DMS153 treated with DMSO at 0.1 percent for 48 hours (cell line): Measurements from ENCODE around the gene GRIN2B.

Experiments used
- DNase-seq: peaks from one replicate; lab custom pipeline; 2025; ENCODE audit not compliant: unreplicated experiment; lab: John Stamatoyannopoulos, UW

Gene GRIN2B

GRCh38 chr12:13981296-13981962, at the start of gene GRIN2B:
Gene GRIN2B (minus strand): TSS chr12:13981602. CDS start chr12:13866208, 115,394 bp downstream.
- DNase-seq: no peak

- DNase-seq: no peak
Measured at GRCh38 chr12:14026537-14026936, 45.1 kb upstream of the GRIN2B start.

- DNase-seq: no peak
Measured at GRCh38 chr12:14024591-14024990, 43.2 kb upstream of the GRIN2B start.

- no peak for DNase-seq
Measured at GRCh38 chr12:14018080-14018479, 36.7 kb upstream of the GRIN2B start.

- DNase-seq: no peak
Measured at GRCh38 chr12:14010989-14011388, 29.6 kb upstream of the GRIN2B start.

GRCh38 chr12:14007639-14008038, 26.2 kb upstream of the GRIN2B start:
- DNase-seq: no peak

GRCh38 chr12:13992585-13992984, 11.2 kb upstream of the GRIN2B start:
- no peak for DNase-seq

GRCh38 chr12:13992106-13992505, 10.7 kb upstream of the GRIN2B start:
- DNase-seq: no peak

- DNase-seq: no peak
Measured at GRCh38 chr12:13986031-13986430, 4.6 kb upstream of the GRIN2B start.

GRCh38 chr12:13981990-13982389, 588 bp upstream of the GRIN2B start:
- no peak for DNase-seq

- no peak for DNase-seq
Measured at GRCh38 chr12:13980538-13981295, 685 bp downstream of the GRIN2B start.

GRCh38 chr12:13979772-13980378, 1.5 kb downstream of the GRIN2B start:
- no peak for DNase-seq

GRCh38 chr12:13978876-13979275, 2.5 kb downstream of the GRIN2B start:
- DNase-seq: no peak

GRCh38 chr12:13976880-13977279, 4.5 kb downstream of the GRIN2B start:
- no peak for DNase-seq

GRCh38 chr12:13976028-13976584, 5.3 kb downstream of the GRIN2B start:
- no peak for DNase-seq

- no peak for DNase-seq
Measured at GRCh38 chr12:13973996-13974395, 7.4 kb downstream of the GRIN2B start.

- no peak for DNase-seq
Measured at GRCh38 chr12:13970803-13971202, 10.6 kb downstream of the GRIN2B start.

- DNase-seq: no peak
Measured at GRCh38 chr12:13968281-13968680, 13.1 kb downstream of the GRIN2B start.

GRCh38 chr12:13964666-13965065, 16.7 kb downstream of the GRIN2B start:
- DNase-seq: no peak

- no peak for DNase-seq
Measured at GRCh38 chr12:13962699-13963098, 18.7 kb downstream of the GRIN2B start.

GRCh38 chr12:13961971-13962370, 19.4 kb downstream of the GRIN2B start:
- DNase-seq: no peak
